ENCODE measurements around the gene CDH13. TPM values are rescaled to one million over a fixed set of nuclear protein-coding genes. Genes with fewer than 3 reads are reported as not detected.

The CDH13 gene
- total RNA-seq, 1 experiment from 2014 or later = 2.1 TPM

DNA sequence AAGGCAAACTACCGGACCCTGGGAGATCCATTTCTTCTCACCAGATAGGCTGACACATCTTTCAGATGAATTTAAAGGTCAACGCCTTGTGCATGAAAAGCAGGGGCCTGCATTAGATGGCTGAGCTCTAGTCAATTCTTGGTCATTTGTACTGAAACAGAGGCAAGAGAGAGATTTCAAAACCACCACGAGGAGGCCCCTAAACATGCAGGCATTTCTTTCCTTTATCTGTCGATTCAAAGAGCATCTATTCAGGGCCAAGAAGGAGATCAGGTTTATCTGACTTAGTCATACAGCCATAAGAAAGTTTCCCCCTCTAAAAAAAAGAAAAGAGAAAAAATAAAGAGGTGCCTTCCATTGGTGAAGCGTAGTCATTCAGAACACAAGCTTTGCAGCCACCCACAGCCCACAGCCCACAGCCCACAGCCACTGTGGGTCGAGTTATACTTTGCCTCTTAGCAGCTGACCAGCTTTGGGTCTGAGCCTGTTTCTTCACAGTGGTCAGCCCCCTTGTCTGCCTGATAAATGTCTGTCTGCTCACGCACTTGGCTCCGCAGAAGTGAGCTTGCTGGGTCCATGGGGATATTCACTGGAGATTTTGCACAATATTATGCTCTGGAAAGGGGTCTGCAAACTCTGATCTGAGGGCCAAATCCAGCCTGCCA is 207.5 kb downstream of the CDH13 start:
- TF ChIP-seq, protein P1, sequence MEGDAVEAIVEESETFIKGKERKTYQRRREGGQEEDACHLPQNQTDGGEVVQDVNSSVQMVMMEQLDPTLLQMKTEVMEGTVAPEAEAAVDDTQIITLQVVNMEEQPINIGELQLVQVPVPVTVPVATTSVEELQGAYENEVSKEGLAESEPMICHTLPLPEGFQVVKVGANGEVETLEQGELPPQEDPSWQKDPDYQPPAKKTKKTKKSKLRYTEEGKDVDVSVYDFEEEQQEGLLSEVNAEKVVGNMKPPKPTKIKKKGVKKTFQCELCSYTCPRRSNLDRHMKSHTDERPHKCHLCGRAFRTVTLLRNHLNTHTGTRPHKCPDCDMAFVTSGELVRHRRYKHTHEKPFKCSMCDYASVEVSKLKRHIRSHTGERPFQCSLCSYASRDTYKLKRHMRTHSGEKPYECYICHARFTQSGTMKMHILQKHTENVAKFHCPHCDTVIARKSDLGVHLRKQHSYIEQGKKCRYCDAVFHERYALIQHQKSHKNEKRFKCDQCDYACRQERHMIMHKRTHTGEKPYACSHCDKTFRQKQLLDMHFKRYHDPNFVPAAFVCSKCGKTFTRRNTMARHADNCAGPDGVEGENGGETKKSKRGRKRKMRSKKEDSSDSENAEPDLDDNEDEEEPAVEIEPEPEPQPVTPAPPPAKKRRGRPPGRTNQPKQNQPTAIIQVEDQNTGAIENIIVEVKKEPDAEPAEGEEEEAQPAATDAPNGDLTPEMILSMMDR (conservative IDR thresholded peaks at IDR 0.05; ENCODE audit: low read depth, low read length) = no peak
- no peak for TF ChIP-seq EZH2 (IDR thresholded peaks at IDR 0.05; ENCODE audit: borderline replicate concordance, low read depth, low read length, poor library complexity, severe bottlenecking)
- BruUV-seq (replicated peaks) = no TSS peak
- Histone ChIP-seq H3K27ac (ENCODE audit: low read depth, low read length, poor library complexity, severe bottlenecking) (no peak overlapping the region), H3K4me1 (ENCODE audit: insufficient read depth, low read length, poor library complexity, severe bottlenecking) (no peaks in the 10 kb centered on the region), H3K36me3 (ENCODE audit: insufficient read depth, low read length, poor library complexity, severe bottlenecking) (no peaks in the 10 kb centered on the region), H3K9me3 (ENCODE audit: low read depth, low read length, poor library complexity, severe bottlenecking) (no peaks in the 10 kb centered on the region), H3K27me3 (replicated peaks; ENCODE audit: insufficient read depth, low read depth, low read length, poor library complexity) (no peaks in the 10 kb centered on the region), H3K4me3 (ENCODE audit: low read depth, low read length, poor library complexity, severe bottlenecking) (no peak overlapping the region)
- ChIA-PET POLR2A (ENCODE audit: low non-redundant PET) (no interaction called here), CTCF (no interaction called here)
- intact Hi-C loops (cut with micrococcal nuclease; ENCODE audit: unreplicated experiment) = no loop called here
- DNase-seq (ENCODE audit: low spot score) = no peak

DNA sequence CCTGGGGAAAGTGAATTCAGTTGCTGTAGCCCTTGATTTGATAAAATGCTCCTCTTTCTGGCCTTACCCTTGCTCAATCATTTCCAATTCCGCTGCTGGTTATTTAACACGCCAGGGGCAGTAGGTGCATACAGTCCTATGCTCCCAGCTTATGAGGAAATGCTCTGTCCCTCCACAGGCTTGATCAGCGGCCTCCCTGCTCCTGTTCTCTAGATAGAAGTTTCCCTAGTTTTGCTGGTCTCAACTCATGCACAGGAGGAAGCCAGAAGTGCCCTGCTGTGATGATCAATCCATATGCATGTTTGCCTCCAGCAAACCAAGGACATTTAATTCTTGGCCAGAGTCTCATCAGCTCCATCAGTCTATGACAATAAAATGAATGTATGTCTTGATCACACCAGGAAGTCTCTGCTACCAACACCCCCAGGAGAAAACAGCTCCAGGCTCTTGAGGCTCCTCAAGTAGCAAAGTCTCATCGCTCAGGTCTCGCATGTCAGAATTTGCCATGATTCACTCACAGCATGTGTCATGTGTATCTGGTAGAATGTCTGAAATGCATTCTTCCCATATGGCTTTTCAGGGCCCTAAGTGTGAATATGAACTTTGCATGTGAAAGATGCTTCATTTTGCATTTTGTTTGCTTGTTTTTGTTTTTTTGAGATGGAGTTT is 208.9 kb downstream of the CDH13 start:
- intact Hi-C loops (cut with micrococcal nuclease; ENCODE audit: unreplicated experiment) = no loop called here

DNA sequence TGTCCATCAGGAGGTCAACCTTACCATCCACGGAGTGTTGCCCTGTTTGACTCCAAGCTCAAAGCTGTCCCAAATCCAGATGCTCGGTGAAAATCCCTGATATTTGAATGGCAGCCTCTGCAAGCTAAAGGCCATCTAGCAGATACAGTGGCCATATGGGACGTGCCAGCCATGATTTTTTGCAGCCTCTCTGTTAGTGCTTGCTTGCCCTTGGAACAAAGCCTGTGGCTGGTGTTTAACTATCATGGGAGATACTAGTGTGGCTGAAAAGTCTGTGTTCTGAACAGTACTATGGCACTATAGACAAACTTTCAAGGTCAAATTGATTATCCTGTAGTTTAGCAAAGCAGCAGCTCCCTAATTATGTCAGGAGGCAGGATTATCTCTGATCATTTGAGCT is 214.3 kb downstream of the CDH13 start:
- Histone ChIP-seq H3K9me3 (ENCODE audit: low read depth, low read length, poor library complexity, severe bottlenecking) (no peaks in the 10 kb centered on the region), H3K36me3 (ENCODE audit: insufficient read depth, low read length, poor library complexity, severe bottlenecking) (no peaks in the 10 kb centered on the region), H3K4me3 (ENCODE audit: low read depth, low read length, poor library complexity, severe bottlenecking) (no peak overlapping the region), H3K4me1 (ENCODE audit: insufficient read depth, low read length, poor library complexity, severe bottlenecking) (no peaks in the 10 kb centered on the region), H3K27ac (ENCODE audit: low read depth, low read length, poor library complexity, severe bottlenecking) (no peak overlapping the region), H3K27me3 (replicated peaks; ENCODE audit: insufficient read depth, low read depth, low read length, poor library complexity) (no peaks in the 10 kb centered on the region)
- TF ChIP-seq EZH2 (IDR thresholded peaks at IDR 0.05; ENCODE audit: borderline replicate concordance, low read depth, low read length, poor library complexity, severe bottlenecking) = no peak
- TF ChIP-seq, protein P1 (conservative IDR thresholded peaks at IDR 0.05; ENCODE audit: low read depth, low read length) = no peak
- intact Hi-C loops (cut with micrococcal nuclease; ENCODE audit: unreplicated experiment) = no loop called here
- no peak for DNase-seq (ENCODE audit: low spot score)
- POLR2A ChIA-PET (ENCODE audit: low non-redundant PET) = no interaction called here
- BruUV-seq (replicated peaks) = no TSS peak
- CTCF ChIA-PET = no interaction called here

More for the DNA sequence above, 208.9 kb downstream of the CDH13 start:
- ChIA-PET POLR2A (ENCODE audit: low non-redundant PET) (no interaction called here), CTCF (no interaction called here)
- DNase-seq (ENCODE audit: low spot score) = peak; percentile 48
- no peak overlapping the region for H3K27ac ChIP-seq (ENCODE audit: low read depth, low read length, poor library complexity, severe bottlenecking)
- H3K4me3 ChIP-seq (ENCODE audit: low read depth, low read length, poor library complexity, severe bottlenecking) = no peak overlapping the region
- BruUV-seq (replicated peaks) = no TSS peak
- H3K27me3 ChIP-seq (replicated peaks; ENCODE audit: insufficient read depth, low read depth, low read length, poor library complexity) = no peaks in the 10 kb centered on the region
- TF ChIP-seq EZH2 (IDR thresholded peaks at IDR 0.05; ENCODE audit: borderline replicate concordance, low read depth, low read length, poor library complexity, severe bottlenecking) = no peak
- TF ChIP-seq, protein P1 (conservative IDR thresholded peaks at IDR 0.05; ENCODE audit: low read depth, low read length) = no peak
- no peaks in the 10 kb centered on the region for H3K9me3 ChIP-seq (ENCODE audit: low read depth, low read length, poor library complexity, severe bottlenecking)
- no peaks in the 10 kb centered on the region for H3K4me1 ChIP-seq (ENCODE audit: insufficient read depth, low read length, poor library complexity, severe bottlenecking)
- H3K36me3 ChIP-seq (ENCODE audit: insufficient read depth, low read length, poor library complexity, severe bottlenecking) = no peaks in the 10 kb centered on the region

Measured in A673 (cell line).